HFFc6 (cell line): Measurements from ENCODE around the gene SNAP23. TPM values are rescaled to one million over a fixed set of nuclear protein-coding genes. Genes with fewer than 3 reads are reported as not detected.

Experiments
- DNase-seq: peaks from one replicate; pipeline ENCODE4 v3.0.0-alpha.2; 2018
- H3K27ac Mint-ChIP-seq: 2 replicates; pipeline ENCODE4 v1.8.0; 2020; ENCODE audit warnings: mild to moderate bottlenecking, mixed read lengths
- H3K27me3 Mint-ChIP-seq: 2 replicates; pipeline ENCODE4 v1.8.0; 2021; ENCODE audit warnings: mild to moderate bottlenecking, moderate library complexity, mixed read lengths; ENCODE audit not compliant: insufficient read depth
- H3K36me3 Mint-ChIP-seq: 2 replicates; pipeline ENCODE4 v1.8.0; 2021; ENCODE audit warnings: low read depth, mixed read lengths
- H3K4me1 Mint-ChIP-seq: 2 replicates; pipeline ENCODE4 v1.8.0; 2020; ENCODE audit warnings: low read depth, mixed read lengths
- H3K4me3 Mint-ChIP-seq: 2 replicates; pipeline ENCODE4 v1.8.0; 2020; ENCODE audit warnings: mild to moderate bottlenecking, moderate library complexity, mixed read lengths
- H3K9me3 Mint-ChIP-seq: 2 replicates; pipeline ENCODE4 v1.8.0; 2020; ENCODE audit warnings: mild to moderate bottlenecking, mixed read lengths
- total RNA-seq, 6 experiments: library from RNA; stranded (reverse); fragmentation: NEBNext Ultra II Directional; extraction: Animal tissue kit (Norgen Biotek cat#: 25700); gene quantifications; 2 replicates in 1 of 6; 3 replicates in 5 of 6; pipeline ENCODE4 v1.2.3, GENCODE V29; 2021
- TF ChIP-seq, protein P1 (sequence below): fragments of 200-600 bp; sonication (generic); IDR thresholded peaks from 2 replicates; pipeline ENCODE4 v1.5.0; 2021; ENCODE audit warnings: antibody characterized with exemption, mild to moderate bottlenecking

Gene SNAP23
- total RNA-seq, 6 experiments from 2014 or later = 48.1 to 65.7 (median 55.8) TPM

DNA sequence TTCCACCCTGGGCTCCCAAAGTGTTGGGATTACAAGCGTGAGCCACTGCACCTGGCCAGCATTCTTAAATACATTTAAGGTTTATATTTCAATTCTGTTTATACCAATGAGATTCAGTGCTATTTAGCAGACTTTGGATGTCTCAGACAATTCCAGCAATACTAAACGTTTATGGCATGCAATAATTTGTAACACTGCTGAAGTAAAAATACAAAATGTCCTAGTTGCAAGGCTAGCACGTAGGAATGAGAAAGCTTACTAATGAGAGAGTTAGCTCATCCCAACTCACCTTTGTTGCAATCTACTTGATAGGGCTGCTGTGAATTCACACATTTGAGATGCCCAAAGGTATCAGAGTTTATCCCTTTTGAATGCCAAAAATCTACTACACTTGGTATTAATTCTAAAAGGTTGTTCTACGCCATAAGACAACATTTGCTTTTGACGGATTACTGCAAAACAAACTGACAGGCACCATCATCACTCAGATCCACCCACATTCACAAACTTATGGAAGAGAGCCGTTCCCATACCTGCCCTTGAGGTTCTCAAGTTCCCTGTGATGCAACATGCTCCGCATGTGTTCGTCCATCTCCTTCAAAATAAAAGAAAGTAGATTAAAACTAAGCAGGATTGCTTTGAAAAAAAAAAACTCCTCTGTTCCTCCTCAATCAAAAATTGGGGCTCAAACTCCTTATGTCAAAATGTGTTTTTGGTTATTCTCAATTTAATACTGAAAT is 29.7 kb upstream of the SNAP23 start:
- Mint-ChIP-seq H3K36me3 (peaks cover 6% of the 10 kb centered on the region; the same call in 1 of the 2 replicates), H3K9me3 (no peaks in the 10 kb centered on the region), H3K4me1 (no peaks in the 10 kb centered on the region), H3K4me3 (no peak overlapping the region), H3K27me3 (no peaks in the 10 kb centered on the region), H3K27ac (no peak overlapping the region)
- TF ChIP-seq, protein P1, sequence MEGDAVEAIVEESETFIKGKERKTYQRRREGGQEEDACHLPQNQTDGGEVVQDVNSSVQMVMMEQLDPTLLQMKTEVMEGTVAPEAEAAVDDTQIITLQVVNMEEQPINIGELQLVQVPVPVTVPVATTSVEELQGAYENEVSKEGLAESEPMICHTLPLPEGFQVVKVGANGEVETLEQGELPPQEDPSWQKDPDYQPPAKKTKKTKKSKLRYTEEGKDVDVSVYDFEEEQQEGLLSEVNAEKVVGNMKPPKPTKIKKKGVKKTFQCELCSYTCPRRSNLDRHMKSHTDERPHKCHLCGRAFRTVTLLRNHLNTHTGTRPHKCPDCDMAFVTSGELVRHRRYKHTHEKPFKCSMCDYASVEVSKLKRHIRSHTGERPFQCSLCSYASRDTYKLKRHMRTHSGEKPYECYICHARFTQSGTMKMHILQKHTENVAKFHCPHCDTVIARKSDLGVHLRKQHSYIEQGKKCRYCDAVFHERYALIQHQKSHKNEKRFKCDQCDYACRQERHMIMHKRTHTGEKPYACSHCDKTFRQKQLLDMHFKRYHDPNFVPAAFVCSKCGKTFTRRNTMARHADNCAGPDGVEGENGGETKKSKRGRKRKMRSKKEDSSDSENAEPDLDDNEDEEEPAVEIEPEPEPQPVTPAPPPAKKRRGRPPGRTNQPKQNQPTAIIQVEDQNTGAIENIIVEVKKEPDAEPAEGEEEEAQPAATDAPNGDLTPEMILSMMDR = no peak
- no peak for DNase-seq

DNA sequence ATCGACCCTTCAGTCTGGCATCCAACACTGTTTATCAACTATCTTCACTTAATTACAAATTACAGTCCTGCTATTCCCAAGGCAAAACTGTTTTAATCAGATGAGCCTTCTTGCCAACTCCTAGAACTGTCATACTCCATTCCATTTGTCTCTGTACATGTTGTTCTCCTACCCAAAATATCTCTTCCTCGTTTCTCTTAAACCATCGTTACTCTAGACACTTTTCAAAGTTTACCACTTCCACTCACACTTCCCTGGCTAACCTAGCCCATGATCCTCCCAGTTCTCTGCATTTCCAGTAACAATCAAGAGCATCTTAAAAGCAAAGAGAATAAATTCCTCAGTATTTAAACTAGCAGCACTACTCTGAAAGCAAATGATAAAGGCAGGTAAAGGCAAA is 24.4 kb upstream of the SNAP23 start:
- peaks cover 12% of the 10 kb centered on the region for H3K36me3 Mint-ChIP-seq
- TF ChIP-seq, protein P1 = no peak
- peak overlapping the region; percentile 68 for H3K27ac Mint-ChIP-seq
- H3K9me3 Mint-ChIP-seq = no peaks in the 10 kb centered on the region
- DNase-seq = no peak
- peaks cover 12% of the 10 kb centered on the region for H3K4me1 Mint-ChIP-seq
- H3K27me3 Mint-ChIP-seq = no peaks in the 10 kb centered on the region
- no peak overlapping the region for H3K4me3 Mint-ChIP-seq

DNA sequence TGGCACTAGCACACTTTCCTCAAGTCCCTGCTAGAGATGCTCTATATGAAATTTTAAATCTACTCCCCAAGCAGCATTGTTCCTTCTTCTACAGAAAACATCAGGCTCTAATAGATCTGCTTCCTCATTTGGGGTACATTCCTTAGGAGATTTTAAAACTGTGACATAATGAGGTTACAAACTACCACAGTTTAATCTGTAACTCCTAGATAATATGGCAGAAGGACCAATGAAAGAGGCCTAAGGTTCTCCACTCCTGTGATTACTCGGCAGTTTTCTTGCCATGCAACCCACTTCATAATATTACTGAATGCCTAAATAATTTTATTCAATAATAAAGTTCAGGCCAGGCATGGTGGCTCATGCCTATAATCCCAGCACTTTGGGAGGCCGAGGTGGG is 20.6 kb upstream of the SNAP23 start:
- H3K36me3 Mint-ChIP-seq = peaks cover 6% of the 10 kb centered on the region
- peak overlapping the region; percentile 44 for H3K27ac Mint-ChIP-seq
- H3K9me3 Mint-ChIP-seq = no peaks in the 10 kb centered on the region
- peaks cover under 1% of the 10 kb centered on the region; the same call in 1 of the 2 replicates for H3K27me3 Mint-ChIP-seq
- no peak for DNase-seq
- H3K4me3 Mint-ChIP-seq = no peak overlapping the region
- TF ChIP-seq, protein P1 = no peak
- peaks cover 12% of the 10 kb centered on the region for H3K4me1 Mint-ChIP-seq

DNA sequence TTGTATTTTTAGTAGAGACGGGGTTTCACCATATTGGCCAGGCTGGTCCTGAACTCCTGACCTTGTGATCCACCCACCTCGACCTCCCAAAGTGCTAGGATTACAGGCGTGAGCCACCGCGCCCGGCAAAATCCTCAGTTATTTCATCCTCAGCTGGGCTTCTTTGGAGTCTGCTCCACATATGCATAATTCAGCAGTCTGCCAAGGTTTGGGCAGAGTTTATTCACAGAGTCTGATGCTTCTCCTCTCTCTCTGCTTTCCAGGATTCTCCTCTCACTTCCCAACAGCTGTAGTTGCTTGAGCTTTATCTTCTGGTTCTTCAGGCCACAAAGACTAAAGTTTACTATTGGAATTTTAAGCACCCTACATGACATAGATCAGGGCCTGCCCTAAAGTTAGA is 12.7 kb upstream of the SNAP23 start:
- TF ChIP-seq, protein P1 = no peak
- DNase-seq = no peak
- peaks cover 1% of the 10 kb centered on the region; the same call in 1 of the 2 replicates for H3K27me3 Mint-ChIP-seq
- peaks cover 5% of the 10 kb centered on the region; the same call in 1 of the 2 replicates for H3K36me3 Mint-ChIP-seq
- H3K4me3 Mint-ChIP-seq = no peak overlapping the region
- peaks cover 10% of the 10 kb centered on the region for H3K4me1 Mint-ChIP-seq
- H3K9me3 Mint-ChIP-seq = no peaks in the 10 kb centered on the region
- no peak overlapping the region for H3K27ac Mint-ChIP-seq

DNA sequence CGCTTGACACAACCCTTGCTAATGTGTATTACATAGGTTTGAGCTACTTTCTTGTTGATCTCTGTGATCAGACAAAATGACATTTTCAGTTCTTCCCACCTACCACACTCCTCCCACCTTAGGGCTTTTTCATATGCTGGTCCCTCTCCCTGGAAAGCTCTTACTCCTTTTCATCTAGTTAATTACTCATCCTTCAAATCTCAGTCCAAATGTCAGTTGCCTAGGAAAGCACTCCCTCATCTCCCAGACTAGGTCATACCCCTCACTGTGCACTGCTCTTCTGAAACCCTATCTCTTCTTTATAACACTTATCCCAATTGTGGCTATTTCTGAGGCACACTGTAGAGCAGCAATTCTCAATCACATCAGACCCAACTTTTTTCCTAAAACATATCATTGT is 11.8 kb upstream of the SNAP23 start:
- H3K27ac Mint-ChIP-seq = no peak overlapping the region; the same call in 1 of the 2 replicates
- H3K4me3 Mint-ChIP-seq = no peak overlapping the region
- TF ChIP-seq, protein P1 = no peak
- peaks cover 16% of the 10 kb centered on the region for H3K4me1 Mint-ChIP-seq
- peaks cover 5% of the 10 kb centered on the region; the same call in 1 of the 2 replicates for H3K36me3 Mint-ChIP-seq
- H3K27me3 Mint-ChIP-seq = peaks cover 1% of the 10 kb centered on the region; the same call in 1 of the 2 replicates
- no peaks in the 10 kb centered on the region for H3K9me3 Mint-ChIP-seq
- no peak for DNase-seq
